Endothelial cell of umbilical vein (primary cell): ENCODE measurements around the gene LGI4.

Source experiments
- POLR2A ChIP-seq: IDR thresholded peaks from 2 replicates; pipeline ENCODE4 v1.6.1; 2012; ENCODE audit warnings: low read depth, mild to moderate bottlenecking, control low read depth, low read length
- TF ChIP-seq, protein P1 (sequence below), 2 donors: IDR thresholded peaks; 1 replicate in 1 of 2; 2 replicates in 1 of 2; pipeline ENCODE4 v1.5.1; 2011; ENCODE audit warnings: low read length in 2 of 2, mild to moderate bottlenecking in 2 of 2, moderate library complexity in 2 of 2, control low read depth in 1 of 2, inconsistent platforms in 1 of 2, low read depth in 1 of 2; ENCODE audit not compliant: insufficient read depth in 1 of 2; ENCODE audit errors: extremely low read depth in 1 of 2

DNA sequence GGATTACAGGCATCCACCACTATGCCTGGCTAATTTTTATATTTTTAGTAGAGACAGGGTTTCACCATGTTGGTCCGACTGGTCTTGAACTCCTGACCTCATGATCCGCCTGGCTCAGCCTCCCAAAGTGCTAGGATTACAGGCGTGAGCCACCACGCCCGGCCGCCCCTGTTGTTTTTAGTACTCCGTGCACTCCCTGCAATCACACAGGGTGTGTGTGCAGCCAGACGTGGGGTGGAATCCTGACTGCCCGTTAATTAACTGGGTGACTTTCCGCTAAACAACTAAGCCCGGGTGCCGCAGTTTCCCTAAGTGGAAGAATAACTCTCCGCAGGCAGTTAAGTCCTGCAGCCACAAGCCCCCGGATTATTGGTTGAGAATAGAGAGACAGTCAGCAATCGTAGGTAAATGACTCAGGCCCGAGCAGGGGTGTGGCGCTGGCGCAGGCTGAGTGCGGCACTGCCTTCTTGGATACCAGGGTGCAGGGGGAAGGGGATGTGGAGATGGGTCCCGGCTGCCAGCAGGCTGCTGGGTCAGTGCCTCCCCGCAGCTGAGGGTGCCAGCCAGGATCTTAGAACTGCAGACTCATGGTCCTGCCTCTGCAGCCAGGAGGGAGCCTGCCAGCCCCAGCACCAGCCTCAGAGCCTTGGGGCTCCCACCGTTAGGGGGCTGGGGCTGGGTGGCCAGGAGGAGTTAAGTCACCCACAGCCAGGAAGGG is 25.3 kb downstream of the LGI4 start:
- TF ChIP-seq, protein P1, sequence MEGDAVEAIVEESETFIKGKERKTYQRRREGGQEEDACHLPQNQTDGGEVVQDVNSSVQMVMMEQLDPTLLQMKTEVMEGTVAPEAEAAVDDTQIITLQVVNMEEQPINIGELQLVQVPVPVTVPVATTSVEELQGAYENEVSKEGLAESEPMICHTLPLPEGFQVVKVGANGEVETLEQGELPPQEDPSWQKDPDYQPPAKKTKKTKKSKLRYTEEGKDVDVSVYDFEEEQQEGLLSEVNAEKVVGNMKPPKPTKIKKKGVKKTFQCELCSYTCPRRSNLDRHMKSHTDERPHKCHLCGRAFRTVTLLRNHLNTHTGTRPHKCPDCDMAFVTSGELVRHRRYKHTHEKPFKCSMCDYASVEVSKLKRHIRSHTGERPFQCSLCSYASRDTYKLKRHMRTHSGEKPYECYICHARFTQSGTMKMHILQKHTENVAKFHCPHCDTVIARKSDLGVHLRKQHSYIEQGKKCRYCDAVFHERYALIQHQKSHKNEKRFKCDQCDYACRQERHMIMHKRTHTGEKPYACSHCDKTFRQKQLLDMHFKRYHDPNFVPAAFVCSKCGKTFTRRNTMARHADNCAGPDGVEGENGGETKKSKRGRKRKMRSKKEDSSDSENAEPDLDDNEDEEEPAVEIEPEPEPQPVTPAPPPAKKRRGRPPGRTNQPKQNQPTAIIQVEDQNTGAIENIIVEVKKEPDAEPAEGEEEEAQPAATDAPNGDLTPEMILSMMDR (IDR thresholded peaks at IDR 0.05; ENCODE audit: extremely low read depth in 1 of 2, insufficient read depth in 1 of 2, low read depth in 1 of 2, low read length in 2 of 2), result no peak
- TF ChIP-seq POLR2A, result no peak
